ENCODE measurements around the gene HM13. TPM values are rescaled to one million over a fixed set of nuclear protein-coding genes. Genes with fewer than 3 reads are reported as not detected.
"Not testable (repeated sequence)": the region's sequence is repeated elsewhere in the genome, so short reads cannot be mapped to it uniquely, and the experiment has no call there.

The HM13 gene
- total and polyA plus RNA-seq, 11 donors, result 22.3 to 119 (median 41.0) TPM

- no peak overlapping the region for H3K4me3 ChIP-seq
- H3K9me3 ChIP-seq, result no peaks in the 10 kb centered on the region
- peaks cover 0 to 99% (median 80%) of the 10 kb centered on the region in 9 donors for H3K36me3 ChIP-seq
- H3K4me1 ChIP-seq, result peaks cover 0 to 28% (median 0%) of the 10 kb centered on the region in 12 donors
- 55 to 73% (median 63%) methylated on average over 4 of the region's 4 CpGs for WGBS, 4 donors
- ATAC-seq, result no peak
- H3K27me3 ChIP-seq, result no peaks in the 10 kb centered on the region
- intact Hi-C loops (cut with DNase I), result no loop called here
- no peak for TF ChIP-seq CTCF (IDR thresholded peaks at IDR 0.05)
- no peak for TF ChIP-seq POLR2A (IDR thresholded peaks at IDR 0.05)
- no peak overlapping the region for H3K27ac ChIP-seq
- no peak for DNase-seq
These were observed 23.6 kb downstream of the HM13 start for GRCh38 chr20:31537890-31538289.

GRCh38 chr20:31538326-31538725 is 24.1 kb downstream of the HM13 start:
- Histone ChIP-seq H3K4me3 (no peak overlapping the region), H3K9me3 (no peaks in the 10 kb centered on the region), H3K27ac (no peak overlapping the region), H3K27me3 (no peaks in the 10 kb centered on the region), H3K36me3 (peaks cover 0 to 99% (median 79%) of the 10 kb centered on the region in 9 donors), H3K4me1 (peaks cover 0 to 28% (median 0%) of the 10 kb centered on the region in 12 donors)
- no peak for TF ChIP-seq POLR2A (IDR thresholded peaks at IDR 0.05)
- TF ChIP-seq CTCF (IDR thresholded peaks at IDR 0.05), result no peak
- DNase-seq (no peak), ATAC-seq (no peak)
- 92 to 98% (median 96%) methylated on average over 4 of the region's 4 CpGs for WGBS, 4 donors
- intact Hi-C loops (cut with DNase I), result no loop called here

GRCh38 chr20:31539636-31540035 is 25.4 kb downstream of the HM13 start:
- H3K4me1 ChIP-seq, result peaks cover 0 to 28% (median 0%) of the 10 kb centered on the region in 12 donors
- H3K4me3 ChIP-seq; H3K27me3 ChIP-seq; DNase-seq; intact Hi-C loops (cut with DNase I); H3K9me3 ChIP-seq; ATAC-seq; H3K27ac ChIP-seq: not testable (repeated sequence)
- H3K36me3 ChIP-seq, result peaks cover 0 to 88% (median 68%) of the 10 kb centered on the region in 9 donors
- 89 to 100% (median 95%) methylated on average over 3 of the region's 3 CpGs for WGBS, 4 donors

GRCh38 chr20:31540406-31540805 is 26.2 kb downstream of the HM13 start:
- no peak overlapping the region for H3K27ac ChIP-seq
- H3K4me1 ChIP-seq, result peaks cover 0 to 28% (median under 1%) of the 10 kb centered on the region in 12 donors
- no peak overlapping the region for H3K4me3 ChIP-seq
- no peak for ATAC-seq
- H3K27me3 ChIP-seq, result no peaks in the 10 kb centered on the region
- DNase-seq, result no peak
- H3K36me3 ChIP-seq, result peaks cover 0 to 88% (median 65%) of the 10 kb centered on the region in 9 donors
- 92 to 96% (median 95%) methylated on average over 3 of the region's 3 CpGs for WGBS, 4 donors
- TF ChIP-seq CTCF (IDR thresholded peaks at IDR 0.05) (no peak), POLR2A (IDR thresholded peaks at IDR 0.05) (no peak)
- intact Hi-C loops (cut with DNase I), result no loop called here
- no peaks in the 10 kb centered on the region for H3K9me3 ChIP-seq
